Tibial artery (tissue), 4 donors: ENCODE data around the gene KRTAP5-9.

Experiments
- DNase-seq, 2 donors: peaks; one replicate each; pipeline ENCODE4 v3.0.0-alpha.2; 2019
- H3K27ac ChIP-seq, 2 donors: fragments of 200-600 bp; sonication (generic) in 1 of 2; 1 replicate in 1 of 2; 2 replicates in 1 of 2; pipeline ENCODE4 v1.5.1; 2018 to 2019; ENCODE audit warnings: mild to moderate bottlenecking in 1 of 2
- H3K27me3 ChIP-seq, 2 donors: fragments of 200-600 bp; sonication (generic) in 1 of 2; one replicate each; pipeline versions ENCODE4 v1.5.1 to v1.6.0; 2016 to 2019
- H3K36me3 ChIP-seq, 3 donors: fragments of 200-600 bp; sonication (generic) in 2 of 3; one replicate each; pipeline ENCODE4 v1.5.1; 2016 to 2019; ENCODE audit warnings: mild to moderate bottlenecking in 2 of 3
- H3K4me1 ChIP-seq, 4 donors: fragments of 200-600 bp; sonication (generic) in 2 of 4; 1 replicate in 3 of 4; 2 replicates in 1 of 4; pipeline ENCODE4 v1.5.1; 2016 to 2019
- H3K4me3 ChIP-seq, 2 donors: fragments of 200-600 bp; sonication (generic) in 1 of 2; 1 replicate in 1 of 2; 2 replicates in 1 of 2; pipeline ENCODE4 v1.5.1; 2018 to 2019; ENCODE audit warnings: mild to moderate bottlenecking in 2 of 2
- H3K9me3 ChIP-seq, 3 donors: fragments of 200-600 bp; sonication (generic) in 1 of 3; one replicate each; pipeline ENCODE4 v1.5.1; 2016 to 2019
- intact Hi-C: fragments of 100-400 bp; cut with DNase I; formaldehyde crosslinking; loops from one replicate; pipeline ENCODE4 v1.15.0; 2023; ENCODE audit warnings: low total_unique reads
- TF ChIP-seq, protein P1 (sequence below), 2 experiments: fragments of 200-600 bp in 1 of 2; fragments of 450-650 bp in 1 of 2; IDR thresholded peaks; one replicate each; pipeline ENCODE4 v1.5.1; 2017 to 2019; ENCODE audit warnings: antibody characterized with exemption in 2 of 2, mild to moderate bottlenecking in 1 of 2, moderate library complexity in 1 of 2

Gene KRTAP5-9

GRCh38 chr11:71554996-71555395 lies 6.8 kb downstream of the KRTAP5-9 start:
- H3K9me3 ChIP-seq, result no peaks in the 10 kb centered on the region
- no peak for DNase-seq
- H3K27me3 ChIP-seq, result peaks cover 0 to 6% of the 10 kb centered on the region in 2 donors
- intact Hi-C loops, result no loop called here
- H3K4me3 ChIP-seq, result no peak overlapping the region
- no peaks in the 10 kb centered on the region for H3K36me3 ChIP-seq
- no peak overlapping the region for H3K27ac ChIP-seq
- H3K4me1 ChIP-seq, result no peaks in the 10 kb centered on the region
- TF ChIP-seq, protein P1, sequence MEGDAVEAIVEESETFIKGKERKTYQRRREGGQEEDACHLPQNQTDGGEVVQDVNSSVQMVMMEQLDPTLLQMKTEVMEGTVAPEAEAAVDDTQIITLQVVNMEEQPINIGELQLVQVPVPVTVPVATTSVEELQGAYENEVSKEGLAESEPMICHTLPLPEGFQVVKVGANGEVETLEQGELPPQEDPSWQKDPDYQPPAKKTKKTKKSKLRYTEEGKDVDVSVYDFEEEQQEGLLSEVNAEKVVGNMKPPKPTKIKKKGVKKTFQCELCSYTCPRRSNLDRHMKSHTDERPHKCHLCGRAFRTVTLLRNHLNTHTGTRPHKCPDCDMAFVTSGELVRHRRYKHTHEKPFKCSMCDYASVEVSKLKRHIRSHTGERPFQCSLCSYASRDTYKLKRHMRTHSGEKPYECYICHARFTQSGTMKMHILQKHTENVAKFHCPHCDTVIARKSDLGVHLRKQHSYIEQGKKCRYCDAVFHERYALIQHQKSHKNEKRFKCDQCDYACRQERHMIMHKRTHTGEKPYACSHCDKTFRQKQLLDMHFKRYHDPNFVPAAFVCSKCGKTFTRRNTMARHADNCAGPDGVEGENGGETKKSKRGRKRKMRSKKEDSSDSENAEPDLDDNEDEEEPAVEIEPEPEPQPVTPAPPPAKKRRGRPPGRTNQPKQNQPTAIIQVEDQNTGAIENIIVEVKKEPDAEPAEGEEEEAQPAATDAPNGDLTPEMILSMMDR (IDR thresholded peaks at IDR 0.05), result no peak

- TF ChIP-seq, protein P1 (IDR thresholded peaks at IDR 0.05), result no peak
- Histone ChIP-seq H3K36me3 (no peaks in the 10 kb centered on the region), H3K27me3 (peaks cover 0 to 6% of the 10 kb centered on the region in 2 donors), H3K4me3 (no peak overlapping the region), H3K4me1 (no peaks in the 10 kb centered on the region), H3K9me3 (peaks cover 0 to 2% (median 0%) of the 10 kb centered on the region in 3 donors), H3K27ac (no peak overlapping the region)
- intact Hi-C loops, result no loop called here
- DNase-seq, result no peak
These were observed 7.3 kb downstream of the KRTAP5-9 start for GRCh38 chr11:71555508-71555907.

DNA sequence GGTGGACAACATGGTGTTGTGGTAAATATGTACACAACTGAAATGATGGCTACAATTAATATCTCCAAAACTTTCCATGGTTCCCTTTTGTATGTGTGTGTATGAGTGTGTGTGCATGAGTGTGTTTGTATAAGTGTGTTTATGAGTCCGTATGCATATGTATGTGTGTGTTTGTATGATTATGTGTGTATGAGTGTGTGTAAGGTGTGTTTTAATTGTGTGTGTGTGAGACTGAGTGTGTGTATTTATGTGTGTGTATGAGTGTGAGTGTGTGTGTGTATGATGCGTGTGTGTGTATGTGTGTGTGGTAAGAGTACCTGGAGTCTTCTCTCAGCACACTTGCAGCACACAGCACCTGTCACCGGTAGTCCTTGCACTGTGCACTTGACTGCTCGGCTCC lies 7.8 kb downstream of the KRTAP5-9 start:
- intact Hi-C loops, result no loop called here
- Histone ChIP-seq H3K4me3 (no peak overlapping the region), H3K27ac (no peak overlapping the region), H3K9me3 (peaks cover 0 to 3% (median 0%) of the 10 kb centered on the region in 3 donors), H3K4me1 (no peaks in the 10 kb centered on the region), H3K27me3 (peaks cover 0 to 6% of the 10 kb centered on the region in 2 donors), H3K36me3 (no peaks in the 10 kb centered on the region)
- DNase-seq, result no peak
- TF ChIP-seq, protein P1 (IDR thresholded peaks at IDR 0.05), result no peak

DNA sequence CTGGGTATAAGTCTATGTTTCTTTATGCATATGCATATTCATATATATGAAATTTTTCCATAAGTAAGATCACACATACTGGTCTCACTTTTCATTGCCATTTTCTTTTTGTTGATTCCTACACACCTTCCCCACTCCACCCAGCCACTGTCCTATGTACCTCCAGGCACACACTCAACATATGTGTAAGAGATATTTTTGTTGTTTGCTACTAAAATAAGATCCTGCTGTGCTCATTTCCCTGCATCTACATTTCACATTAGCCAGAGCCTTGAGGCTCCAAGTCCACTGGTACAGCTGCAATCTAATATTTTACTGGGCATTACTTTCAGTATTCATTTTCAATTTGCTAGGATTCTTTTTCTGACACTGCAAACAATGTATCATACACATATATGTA lies 9.0 kb downstream of the KRTAP5-9 start:
- peaks cover 0 to 3% (median 0%) of the 10 kb centered on the region in 3 donors for H3K9me3 ChIP-seq
- H3K36me3 ChIP-seq, result no peaks in the 10 kb centered on the region
- intact Hi-C loops, result no loop called here
- H3K27ac ChIP-seq, result no peak overlapping the region
- peaks cover 0 to 9% of the 10 kb centered on the region in 2 donors for H3K27me3 ChIP-seq
- DNase-seq, result no peak
- TF ChIP-seq, protein P1 (IDR thresholded peaks at IDR 0.05), result no peak
- H3K4me1 ChIP-seq, result no peaks in the 10 kb centered on the region
- H3K4me3 ChIP-seq, result no peak overlapping the region

DNA sequence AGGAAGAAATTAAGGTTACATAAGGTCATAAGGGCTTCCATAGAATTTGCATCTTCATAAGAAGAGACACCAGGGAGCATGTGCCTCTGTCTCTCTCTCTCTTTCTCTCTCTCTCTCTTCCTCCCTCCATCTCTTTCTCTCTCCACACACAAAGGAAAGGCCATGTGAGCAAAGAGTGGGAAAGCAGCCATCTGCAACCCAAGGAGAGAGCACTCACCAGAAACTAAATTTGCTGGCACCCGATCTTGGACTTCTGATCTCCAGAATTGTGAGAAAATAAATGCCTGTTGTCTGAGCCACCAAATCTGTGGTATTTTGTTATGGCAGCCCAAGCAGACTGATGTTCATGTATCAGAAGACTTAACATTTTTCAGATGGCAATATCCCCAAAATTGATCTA lies 10.8 kb downstream of the KRTAP5-9 start:
- H3K27me3 ChIP-seq, result peaks cover 0 to 11% of the 10 kb centered on the region in 2 donors
- no peak for DNase-seq
- no peak overlapping the region for H3K4me3 ChIP-seq
- TF ChIP-seq, protein P1 (IDR thresholded peaks at IDR 0.05), result no peak
- no peaks in the 10 kb centered on the region for H3K36me3 ChIP-seq
- no peak overlapping the region for H3K27ac ChIP-seq
- intact Hi-C loops, result no loop called here
- peaks cover 0 to 3% (median 0%) of the 10 kb centered on the region in 3 donors for H3K9me3 ChIP-seq
- H3K4me1 ChIP-seq, result no peaks in the 10 kb centered on the region

DNA sequence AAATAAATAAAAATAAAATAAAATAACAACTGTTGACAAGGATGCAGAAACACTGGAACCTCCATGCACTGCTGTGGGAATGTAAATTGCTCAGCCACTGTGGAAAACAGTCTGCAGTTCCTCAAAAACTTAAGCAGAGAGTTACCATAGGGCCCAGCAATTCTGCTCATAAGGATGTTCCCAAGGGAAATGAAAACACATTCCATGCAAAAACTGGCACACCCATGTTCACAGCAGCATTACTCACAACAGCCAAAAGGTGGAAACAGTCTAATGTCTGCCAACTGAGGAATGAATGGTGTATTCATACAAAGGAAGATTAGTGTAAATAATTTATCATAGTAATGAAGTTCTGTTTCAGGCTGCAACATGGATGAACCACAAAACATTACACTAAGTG lies 13.9 kb downstream of the KRTAP5-9 start:
- Histone ChIP-seq H3K4me1 (peaks cover 0 to 3% (median 0%) of the 10 kb centered on the region in 4 donors), H3K27me3 (peaks cover 0 to 20% of the 10 kb centered on the region in 2 donors), H3K9me3 (peaks cover 0 to 3% (median 0%) of the 10 kb centered on the region in 3 donors), H3K36me3 (no peaks in the 10 kb centered on the region), H3K27ac (no peak overlapping the region), H3K4me3 (no peak overlapping the region)
- intact Hi-C loops, result no loop called here
- no peak for DNase-seq
- TF ChIP-seq, protein P1 (IDR thresholded peaks at IDR 0.05), result no peak
